DMS 273 (cell line): ENCODE results near the gene FCRL4.
"Not testable (repeated sequence)": the region's sequence is repeated elsewhere in the genome, so short reads cannot be mapped to it uniquely, and the experiment has no call there.

Experiments
- DNase-seq: peaks from one replicate; lab custom pipeline; 2025; ENCODE audit not compliant: unreplicated experiment; lab: John Stamatoyannopoulos, UW

Gene FCRL4

GRCh38 chr1:157551694-157552693 is 45.9 kb downstream of the FCRL4 start, which contains the start of gene FCRL5:
FCRL5 (minus strand) TSS chr1:157552515; CDS start chr1:157552362, 153 bp downstream.
- no peak for DNase-seq

- DNase-seq, result not testable (repeated sequence)
Measured at GRCh38 chr1:157548081-157548480, 49.8 kb downstream of the FCRL4 start.

- no peak for DNase-seq
Measured at GRCh38 chr1:157542676-157543075, 55.2 kb downstream of the FCRL4 start.

- DNase-seq, result no peak
Measured at GRCh38 chr1:157540852-157541251, 57.0 kb downstream of the FCRL4 start.

- no peak for DNase-seq
Measured at GRCh38 chr1:157540160-157540748, 57.6 kb downstream of the FCRL4 start.

GRCh38 chr1:157539568-157539967 is 58.3 kb downstream of the FCRL4 start:
- DNase-seq, result no peak

GRCh38 chr1:157532569-157532968 is 65.3 kb downstream of the FCRL4 start:
- DNase-seq, result no peak

GRCh38 chr1:157523774-157524493 is 74.0 kb downstream of the FCRL4 start:
- DNase-seq, result no peak
